Ishikawa (cell line): ENCODE measurements around the gene ZER1.

Source experiments
- CEBPB ChIP-seq: IDR thresholded peaks from 2 replicates; pipeline ENCODE4 v1.6.1; 2012
- CREB1 ChIP-seq: IDR thresholded peaks from 2 replicates; pipeline ENCODE4 v1.6.1; 2012; ENCODE audit warnings: low read depth
- EGR1 ChIP-seq: IDR thresholded peaks from 2 replicates; pipeline ENCODE4 v1.6.1; 2012
- EP300 ChIP-seq: IDR thresholded peaks from 2 replicates; pipeline ENCODE4 v1.6.1; 2012; ENCODE audit warnings: borderline replicate concordance
- NFIC ChIP-seq: IDR thresholded peaks from 2 replicates; pipeline ENCODE4 v1.6.1; 2012
- RAD21 ChIP-seq: IDR thresholded peaks from 2 replicates; pipeline ENCODE4 v1.6.1; 2012; ENCODE audit warnings: low read depth
- TAF1 ChIP-seq: IDR thresholded peaks from 2 replicates; pipeline ENCODE4 v1.6.1; 2012; ENCODE audit warnings: low read depth, mild to moderate bottlenecking
- TCF12 ChIP-seq: IDR thresholded peaks from 2 replicates; pipeline ENCODE4 v1.6.1; 2012; ENCODE audit warnings: low read depth
- TEAD4 ChIP-seq: IDR thresholded peaks from 2 replicates; pipeline ENCODE4 v1.6.1; 2012
- YY1 ChIP-seq: IDR thresholded peaks from 2 replicates; pipeline ENCODE4 v1.6.1; 2012; ENCODE audit warnings: low read depth
- TF ChIP-seq, protein P1 (sequence below): IDR thresholded peaks from 2 replicates; pipeline ENCODE4 v1.6.1; 2012
- TF ChIP-seq, protein P2 (sequence below): IDR thresholded peaks from 2 replicates; pipeline ENCODE4 v1.6.1; 2012; ENCODE audit warnings: low read depth, mild to moderate bottlenecking

DNA sequence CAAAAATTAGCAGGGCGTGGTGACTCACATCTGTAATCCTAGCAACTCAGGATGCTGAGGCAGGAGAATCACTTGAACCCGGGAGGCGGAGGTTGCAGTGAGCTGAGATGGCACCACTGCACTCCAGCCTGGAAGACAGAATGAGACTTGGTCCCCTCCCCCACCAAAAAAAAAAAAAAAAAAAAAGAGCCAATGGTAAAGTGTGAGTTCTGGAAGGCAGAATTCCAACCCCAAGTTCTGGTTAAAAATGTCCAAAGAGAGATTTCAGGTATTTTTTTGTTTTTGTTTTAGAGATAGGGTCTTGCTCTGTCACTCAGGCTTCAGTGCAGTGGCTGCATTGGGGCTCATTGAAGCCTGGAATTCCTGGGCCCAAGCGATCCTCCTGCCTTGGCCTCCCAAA, 84.3 kb downstream of the ZER1 start:
- TF ChIP-seq, protein P1, sequence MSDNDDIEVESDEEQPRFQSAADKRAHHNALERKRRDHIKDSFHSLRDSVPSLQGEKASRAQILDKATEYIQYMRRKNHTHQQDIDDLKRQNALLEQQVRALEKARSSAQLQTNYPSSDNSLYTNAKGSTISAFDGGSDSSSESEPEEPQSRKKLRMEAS, result no peak
- TF ChIP-seq CEBPB, result no peak
- no peak for TF ChIP-seq EGR1
- no peak for TF ChIP-seq NFIC
- TF ChIP-seq, protein P2, sequence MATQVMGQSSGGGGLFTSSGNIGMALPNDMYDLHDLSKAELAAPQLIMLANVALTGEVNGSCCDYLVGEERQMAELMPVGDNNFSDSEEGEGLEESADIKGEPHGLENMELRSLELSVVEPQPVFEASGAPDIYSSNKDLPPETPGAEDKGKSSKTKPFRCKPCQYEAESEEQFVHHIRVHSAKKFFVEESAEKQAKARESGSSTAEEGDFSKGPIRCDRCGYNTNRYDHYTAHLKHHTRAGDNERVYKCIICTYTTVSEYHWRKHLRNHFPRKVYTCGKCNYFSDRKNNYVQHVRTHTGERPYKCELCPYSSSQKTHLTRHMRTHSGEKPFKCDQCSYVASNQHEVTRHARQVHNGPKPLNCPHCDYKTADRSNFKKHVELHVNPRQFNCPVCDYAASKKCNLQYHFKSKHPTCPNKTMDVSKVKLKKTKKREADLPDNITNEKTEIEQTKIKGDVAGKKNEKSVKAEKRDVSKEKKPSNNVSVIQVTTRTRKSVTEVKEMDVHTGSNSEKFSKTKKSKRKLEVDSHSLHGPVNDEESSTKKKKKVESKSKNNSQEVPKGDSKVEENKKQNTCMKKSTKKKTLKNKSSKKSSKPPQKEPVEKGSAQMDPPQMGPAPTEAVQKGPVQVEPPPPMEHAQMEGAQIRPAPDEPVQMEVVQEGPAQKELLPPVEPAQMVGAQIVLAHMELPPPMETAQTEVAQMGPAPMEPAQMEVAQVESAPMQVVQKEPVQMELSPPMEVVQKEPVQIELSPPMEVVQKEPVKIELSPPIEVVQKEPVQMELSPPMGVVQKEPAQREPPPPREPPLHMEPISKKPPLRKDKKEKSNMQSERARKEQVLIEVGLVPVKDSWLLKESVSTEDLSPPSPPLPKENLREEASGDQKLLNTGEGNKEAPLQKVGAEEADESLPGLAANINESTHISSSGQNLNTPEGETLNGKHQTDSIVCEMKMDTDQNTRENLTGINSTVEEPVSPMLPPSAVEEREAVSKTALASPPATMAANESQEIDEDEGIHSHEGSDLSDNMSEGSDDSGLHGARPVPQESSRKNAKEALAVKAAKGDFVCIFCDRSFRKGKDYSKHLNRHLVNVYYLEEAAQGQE, result no peak
- TF ChIP-seq RAD21, result no peak
- TF ChIP-seq TAF1, result no peak
- TF ChIP-seq EP300, result no peak
- TF ChIP-seq TEAD4, result no peak
- TF ChIP-seq YY1, result no peak
- TF ChIP-seq TCF12, result no peak
- no peak for TF ChIP-seq CREB1
